A549 treated with DMSO at 1 μM for 4 hours (cell line): ENCODE results near the gene LITAFD. TPM values are rescaled to one million over a fixed set of nuclear protein-coding genes. Genes with fewer than 3 reads are reported as not detected.

ENCODE experiments used
- total RNA-seq: library from RNA; stranded (reverse); fragments of 200-300 nt; extraction: Qiagen RNA extraction; gene quantifications from 5 replicates; pipeline ENCODE4 v1.2.3, GENCODE V29; 2022; ENCODE audit warnings: low read depth

The LITAFD gene
- total RNA-seq, result not detected in 5 replicates

DNA sequence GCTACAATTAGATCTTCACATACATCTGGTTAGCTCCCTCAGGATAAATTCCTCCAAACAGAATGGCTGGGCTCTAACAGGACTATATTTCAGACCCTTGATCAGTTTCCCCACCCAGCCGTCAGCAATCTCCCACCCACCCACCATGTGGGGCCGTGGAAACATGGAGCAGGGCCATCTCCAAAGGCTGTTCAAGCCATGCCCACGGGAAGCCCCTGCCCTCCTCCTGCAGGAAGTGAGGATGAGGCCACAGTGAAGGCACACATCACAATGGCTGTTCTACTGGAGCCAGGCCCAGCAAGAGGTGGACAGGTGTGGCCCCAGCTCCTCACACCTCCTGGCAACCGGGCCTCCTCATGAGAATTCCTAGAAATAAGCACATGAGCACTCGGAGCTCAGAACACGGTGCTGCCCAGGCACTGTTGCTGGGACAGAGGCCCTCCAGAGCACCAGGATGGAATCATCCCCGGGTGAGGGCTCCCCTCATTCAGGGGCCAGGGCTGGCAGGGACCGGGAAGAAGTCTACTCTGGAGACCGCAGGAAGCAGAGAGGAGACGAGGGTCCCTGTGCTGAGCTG lies at the start of gene LITAFD:
Gene LITAFD (plus strand): TSS at position 311 of the 577 bp plus-strand sequence. CDS start 2,005 bp downstream, outside the sequence.

DNA sequence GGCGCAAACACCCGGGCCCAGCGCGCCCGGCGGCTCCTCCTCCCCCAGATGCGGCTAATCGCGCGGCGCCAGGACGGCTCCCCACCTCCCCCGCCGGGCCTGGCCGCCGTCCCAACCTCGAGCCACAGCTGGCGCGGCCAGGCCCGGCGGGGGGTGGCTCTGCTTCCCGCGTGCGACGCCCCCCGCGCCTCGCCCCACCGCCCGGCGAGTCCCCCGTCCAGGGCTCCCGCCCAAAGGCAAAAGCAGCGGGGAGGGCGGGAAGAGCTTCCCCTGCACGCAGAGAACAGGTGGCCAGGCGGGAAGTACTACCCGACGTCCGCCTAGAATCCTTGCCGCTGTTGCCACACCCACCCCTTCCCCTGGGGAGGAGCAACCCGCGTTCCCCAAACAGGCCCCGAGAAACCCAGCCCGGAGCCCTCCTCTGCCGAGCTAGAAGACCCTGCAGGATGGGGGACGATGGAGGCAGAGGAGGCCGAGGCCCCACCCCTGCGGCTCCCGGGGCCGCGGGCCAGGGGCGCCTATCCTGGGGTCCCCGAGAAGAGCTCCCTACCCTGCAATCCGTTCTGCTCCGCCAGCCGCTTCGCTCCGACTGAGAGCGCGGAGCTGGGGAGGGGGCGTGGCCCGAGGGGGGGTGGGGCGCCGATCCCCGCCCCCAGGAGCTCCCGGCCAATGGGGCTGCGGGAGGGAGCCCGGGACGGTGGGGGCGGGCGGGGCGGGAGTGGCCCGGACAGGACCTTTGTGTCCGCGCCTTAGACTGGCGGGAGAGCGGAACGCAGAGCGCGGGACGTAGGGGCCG lies 13.5 kb upstream of the LITAFD start, which contains the start of gene CARHSP1:
Gene CARHSP1 (minus strand): TSS at position 591 of the 796 bp plus-strand sequence. CDS start 9,678 bp downstream, outside the sequence.

Other genes with a start within 250 kb of the LITAFD start
- gene ABAT, start 207.7 kb upstream of the LITAFD start, total RNA-seq, result 0.32 to 0.75 TPM (median 0.52 TPM) in 5 replicates
- gene TMEM186, start 84.7 kb upstream of the LITAFD start, total RNA-seq, result 13.4 to 14.4 TPM (median 13.7 TPM) in 5 replicates
- 91.2 to 106 TPM (median 95.3 TPM) in 5 replicates for gene PMM2, start 84.5 kb upstream of the LITAFD start, total RNA-seq
- 127 to 151 TPM (median 134 TPM) in 5 replicates for gene CARHSP1, start 13.3 kb upstream of the LITAFD start, total RNA-seq
- 75.4 to 97.5 TPM (median 91.5 TPM) in 5 replicates for gene USP7, start 81.6 kb downstream of the LITAFD start, total RNA-seq
- 29.0 to 33.5 TPM (median 30.5 TPM) in 5 replicates for gene HAPSTR1, start 209.3 kb downstream of the LITAFD start, total RNA-seq